Measurements from ENCODE around the gene MINK1. TPM values are rescaled to one million over a fixed set of nuclear protein-coding genes. Genes with fewer than 3 reads are reported as not detected.

Gene MINK1
- total RNA-seq, 1 experiment from 2014 or later: 160 TPM

DNA sequence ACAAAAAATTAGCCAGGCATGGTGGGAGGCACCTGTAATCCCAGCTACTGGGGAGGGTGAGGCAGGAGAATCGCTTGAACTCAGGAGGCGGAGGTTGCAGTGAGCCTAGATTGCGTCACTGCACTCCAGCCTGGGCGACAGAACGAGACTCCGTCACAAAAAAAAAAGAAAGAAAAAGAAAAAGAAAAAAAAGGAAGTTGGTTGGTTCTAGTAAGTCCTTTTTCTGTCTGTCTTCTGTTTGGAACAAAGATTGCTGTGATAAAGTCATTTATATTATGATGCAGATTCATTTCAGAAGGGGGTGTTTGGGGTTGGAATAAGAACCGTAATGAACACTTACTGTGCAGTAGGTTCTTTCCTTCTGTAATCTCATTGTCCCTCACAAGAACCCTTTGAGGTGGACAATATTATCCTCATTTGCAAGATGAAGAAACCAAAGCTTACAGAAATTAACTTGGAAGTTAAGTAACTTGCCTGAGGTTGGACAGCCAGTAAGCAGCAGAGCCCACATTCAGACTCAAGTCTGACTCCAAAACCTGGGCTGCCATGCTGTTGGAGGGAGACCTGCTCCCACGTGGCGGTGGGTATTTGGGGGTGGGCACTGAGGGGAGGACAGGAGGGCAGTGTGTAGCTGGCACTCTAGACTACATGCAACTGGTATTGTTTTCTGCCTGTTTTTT, 10.3 kb downstream of the MINK1 start:
- Histone ChIP-seq H3K4me2 (no peak overlapping the region), H3K27ac (no peak overlapping the region), H3K9me3 (ENCODE audit: insufficient read depth, low read depth) (no peaks in the 10 kb centered on the region), H2AFZ (no peak overlapping the region), H3K4me3 (no peak overlapping the region), H3K79me2 (ENCODE audit: low read depth) (peaks cover 93% of the 10 kb centered on the region), H3F3A (ENCODE audit: insufficient read depth, low read depth) (peaks cover 29% of the 10 kb centered on the region), H3K36me3 (ENCODE audit: low read depth) (0 out of 2 replicates have a peak, but pooled peaks cover 2% of the 10 kb centered on the region), H3K9me2 (ENCODE audit: insufficient read depth) (no peaks in the 10 kb centered on the region), H3K4me1 (replicated peaks; ENCODE audit: insufficient read depth) (peaks cover 31% of the 10 kb centered on the region), H4K20me1 (ENCODE audit: insufficient read depth) (peaks cover 4% of the 10 kb centered on the region; the same call in 1 of the 2 replicates), H3K27me3 (ENCODE audit: insufficient read depth, low read depth) (no peaks in the 10 kb centered on the region)
- TF ChIP-seq EZH2 (IDR thresholded peaks at IDR 0.05; ENCODE audit: low read depth): no peak
- TF ChIP-seq, protein P1, sequence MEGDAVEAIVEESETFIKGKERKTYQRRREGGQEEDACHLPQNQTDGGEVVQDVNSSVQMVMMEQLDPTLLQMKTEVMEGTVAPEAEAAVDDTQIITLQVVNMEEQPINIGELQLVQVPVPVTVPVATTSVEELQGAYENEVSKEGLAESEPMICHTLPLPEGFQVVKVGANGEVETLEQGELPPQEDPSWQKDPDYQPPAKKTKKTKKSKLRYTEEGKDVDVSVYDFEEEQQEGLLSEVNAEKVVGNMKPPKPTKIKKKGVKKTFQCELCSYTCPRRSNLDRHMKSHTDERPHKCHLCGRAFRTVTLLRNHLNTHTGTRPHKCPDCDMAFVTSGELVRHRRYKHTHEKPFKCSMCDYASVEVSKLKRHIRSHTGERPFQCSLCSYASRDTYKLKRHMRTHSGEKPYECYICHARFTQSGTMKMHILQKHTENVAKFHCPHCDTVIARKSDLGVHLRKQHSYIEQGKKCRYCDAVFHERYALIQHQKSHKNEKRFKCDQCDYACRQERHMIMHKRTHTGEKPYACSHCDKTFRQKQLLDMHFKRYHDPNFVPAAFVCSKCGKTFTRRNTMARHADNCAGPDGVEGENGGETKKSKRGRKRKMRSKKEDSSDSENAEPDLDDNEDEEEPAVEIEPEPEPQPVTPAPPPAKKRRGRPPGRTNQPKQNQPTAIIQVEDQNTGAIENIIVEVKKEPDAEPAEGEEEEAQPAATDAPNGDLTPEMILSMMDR (conservative IDR thresholded peaks at IDR 0.05): no peak
- intact Hi-C loops (cut with micrococcal nuclease; ENCODE audit: unreplicated experiment): no loop called here
- no peak for DNase-seq
- no TSS peak for BruUV-seq (replicated peaks)
- ChIA-PET CTCF (no interaction called here), POLR2A (ENCODE audit: unreplicated experiment) (no interaction called here)

DNA sequence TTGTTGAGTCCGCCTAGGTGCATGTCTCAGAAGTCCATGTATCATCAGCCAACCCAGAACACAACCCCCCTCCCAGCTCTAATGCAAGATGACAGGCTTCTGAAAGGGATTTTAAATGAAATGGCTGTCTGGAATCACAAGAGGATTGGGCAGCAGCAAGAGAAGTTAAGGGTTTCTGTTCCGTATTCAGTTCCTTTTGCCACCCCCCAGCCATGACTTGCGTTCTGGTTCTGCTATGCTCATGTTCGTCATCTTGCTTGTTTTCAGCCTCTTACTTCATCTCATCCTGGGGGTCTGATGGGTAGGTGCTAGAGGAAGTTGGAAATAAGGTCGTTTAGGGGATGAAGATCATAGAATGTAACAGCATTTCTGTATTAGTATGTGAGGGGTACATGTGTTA, 12.0 kb downstream of the MINK1 start:
- Histone ChIP-seq H3K27me3 (ENCODE audit: insufficient read depth, low read depth) (no peaks in the 10 kb centered on the region), H3K36me3 (ENCODE audit: low read depth) (no peaks in the 10 kb centered on the region), H3F3A (ENCODE audit: insufficient read depth, low read depth) (peaks cover 43% of the 10 kb centered on the region), H3K79me2 (ENCODE audit: low read depth) (peaks cover 86% of the 10 kb centered on the region), H3K9me3 (ENCODE audit: insufficient read depth, low read depth) (no peaks in the 10 kb centered on the region), H3K4me3 (no peak overlapping the region), H3K4me2 (no peak overlapping the region), H3K4me1 (replicated peaks; ENCODE audit: insufficient read depth) (peaks cover 41% of the 10 kb centered on the region), H4K20me1 (ENCODE audit: insufficient read depth) (0 out of 2 replicates have a peak, but pooled peaks cover 4% of the 10 kb centered on the region), H3K27ac (no peak overlapping the region), H3K9me2 (ENCODE audit: insufficient read depth) (no peaks in the 10 kb centered on the region), H2AFZ (no peak overlapping the region)
- TF ChIP-seq, protein P1 (conservative IDR thresholded peaks at IDR 0.05): no peak
- TF ChIP-seq EZH2 (IDR thresholded peaks at IDR 0.05; ENCODE audit: low read depth): no peak
- POLR2A ChIA-PET (ENCODE audit: unreplicated experiment): interaction anchor here (0.6 kb wide), 1 partner anchor 89 kb away, joined by 3 read pairs; no protein-coding TSS in a partner anchor
- no TSS peak for BruUV-seq (replicated peaks)
- no peak for DNase-seq
- intact Hi-C loops (cut with micrococcal nuclease; ENCODE audit: unreplicated experiment): loop anchor here (5.0 kb wide), 1 partner anchor 48 kb away; the partner anchor contains the start of gene PSMB6
- CTCF ChIA-PET: no interaction called here

DNA sequence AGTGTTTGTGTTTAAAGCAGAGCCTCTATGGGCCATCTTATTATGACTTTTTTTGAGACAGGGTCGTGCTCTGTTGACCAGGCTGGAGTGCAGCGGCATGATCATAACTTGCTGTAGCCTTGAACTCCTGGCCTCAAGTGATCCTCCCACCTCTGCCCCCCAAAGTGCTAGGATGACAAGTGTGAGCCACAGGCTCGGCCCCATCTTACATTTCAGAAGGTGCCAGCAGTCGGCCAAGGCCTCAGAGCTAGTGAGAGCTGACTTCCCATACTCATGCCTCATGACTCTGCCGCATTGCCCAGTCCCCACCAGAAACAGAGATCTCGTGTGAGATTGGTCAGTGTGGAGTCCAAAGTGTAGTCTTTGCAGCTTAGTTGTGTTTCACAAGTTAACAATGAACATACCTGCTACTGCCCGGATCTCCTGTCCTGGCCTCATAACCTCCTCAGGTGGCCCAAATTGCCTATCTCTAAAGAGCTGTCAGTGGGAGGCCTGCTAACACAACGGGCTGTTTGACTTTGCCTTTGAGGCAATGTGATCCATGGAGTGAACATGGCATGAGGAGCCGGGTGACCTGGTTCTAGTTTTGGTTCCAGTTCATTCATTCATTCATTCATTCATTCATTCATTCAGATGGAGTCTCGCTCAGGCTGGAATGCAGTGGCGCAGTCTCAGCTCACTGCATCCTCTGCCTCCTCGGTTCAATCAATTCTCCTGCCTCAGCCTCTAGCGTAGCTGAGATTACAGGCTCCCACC, 13.7 kb downstream of the MINK1 start:
- ChIA-PET POLR2A (ENCODE audit: unreplicated experiment) (interaction anchor here (0.6 kb wide), 2 partner anchors 37 to 121 kb away, joined by 3 to 5 read pairs; partner anchors contain the start of gene SPAG7), CTCF (no interaction called here)
- DNase-seq: no peak
- peaks cover 57% of the 10 kb centered on the region for H3K4me1 ChIP-seq (replicated peaks; ENCODE audit: insufficient read depth)
- no peaks in the 10 kb centered on the region for H3K9me2 ChIP-seq (ENCODE audit: insufficient read depth)
- H4K20me1 ChIP-seq (ENCODE audit: insufficient read depth): 0 out of 2 replicates have a peak, but pooled peaks cover 4% of the 10 kb centered on the region
- peak overlapping the region; percentile 94 for H3K27ac ChIP-seq
- no peak for TF ChIP-seq EZH2 (IDR thresholded peaks at IDR 0.05; ENCODE audit: low read depth)
- TF ChIP-seq, protein P1 (conservative IDR thresholded peaks at IDR 0.05): no peak
- H2AFZ ChIP-seq: no peak overlapping the region
- no peaks in the 10 kb centered on the region for H3K36me3 ChIP-seq (ENCODE audit: low read depth)
- peaks cover 86% of the 10 kb centered on the region for H3K79me2 ChIP-seq (ENCODE audit: low read depth)
- H3F3A ChIP-seq (ENCODE audit: insufficient read depth, low read depth): peaks cover 56% of the 10 kb centered on the region
- no peaks in the 10 kb centered on the region for H3K27me3 ChIP-seq (ENCODE audit: insufficient read depth, low read depth)
- BruUV-seq (replicated peaks): no TSS peak
- no peaks in the 10 kb centered on the region for H3K9me3 ChIP-seq (ENCODE audit: insufficient read depth, low read depth)
- intact Hi-C loops (cut with micrococcal nuclease; ENCODE audit: unreplicated experiment): loop anchor here (5.0 kb wide), 1 partner anchor 50 kb away; the partner anchor contains the start of gene PSMB6
- no peak overlapping the region for H3K4me3 ChIP-seq
- peak overlapping the region; percentile 70 for H3K4me2 ChIP-seq

Measured in PC-9 (cell line).